Neuronal stem cell (in vitro differentiated cells): ENCODE data around the gene MKRN2.

Experiments
- DNase-seq: peaks from one replicate; pipeline ENCODE4 v3.0.0-alpha.2; 2013; ENCODE audit warnings: low spot score
- H2AFZ ChIP-seq: one replicate; pipeline ENCODE4 v1.6.1; 2013; ENCODE audit warnings: mild to moderate bottlenecking, low read length, inconsistent platforms
- H2AK5ac ChIP-seq: 2 replicates; pipeline ENCODE4 v1.6.1; 2013; ENCODE audit warnings: low read depth, mild to moderate bottlenecking, inconsistent platforms, low read length, moderate library complexity, mixed read lengths
- H2BK120ac ChIP-seq: 2 replicates; pipeline ENCODE4 v1.6.1; 2013; ENCODE audit warnings: low read depth, mild to moderate bottlenecking, inconsistent platforms, low read length, moderate library complexity, mixed read lengths
- H2BK12ac ChIP-seq: one replicate; pipeline ENCODE4 v1.6.1; 2013; ENCODE audit warnings: low read length, inconsistent platforms
- H2BK15ac ChIP-seq: 2 replicates; pipeline ENCODE4 v1.6.1; 2013; ENCODE audit warnings: mild to moderate bottlenecking, low read length, inconsistent platforms, mixed read lengths
- H2BK5ac ChIP-seq: one replicate; pipeline ENCODE4 v1.6.1; 2013; ENCODE audit warnings: inconsistent platforms, mild to moderate bottlenecking, low read length, moderate library complexity
- H3K14ac ChIP-seq: one replicate; pipeline ENCODE4 v1.6.1; 2013; ENCODE audit warnings: low read length, inconsistent platforms
- H3K18ac ChIP-seq: 2 replicates; pipeline ENCODE4 v1.6.1; 2013; ENCODE audit warnings: low read length, inconsistent platforms
- H3K23ac ChIP-seq: 2 replicates; pipeline ENCODE4 v1.6.1; 2013; ENCODE audit warnings: low read depth, mild to moderate bottlenecking, mixed read lengths, low read length, inconsistent platforms; ENCODE audit not compliant: poor library complexity
- H3K27ac ChIP-seq: replicated peaks from 3 replicates; pipeline ENCODE4 v1.5.1; 2013; ENCODE audit warnings: low read length, inconsistent platforms
- H3K27me3 ChIP-seq, 3 experiments: 2 replicates each; pipeline ENCODE4 v1.6.1; 2013; ENCODE audit warnings: low read length in 3 of 3, mild to moderate bottlenecking in 2 of 3, inconsistent platforms in 1 of 3, low read depth in 1 of 3, mixed read lengths in 1 of 3, moderate library complexity in 1 of 3; ENCODE audit not compliant: control insufficient read depth in 3 of 3, insufficient read depth in 3 of 3
- H3K36me3 ChIP-seq, 2 donors: replicated peaks in 1 of 2; 2 replicates each; pipeline ENCODE4 v1.6.1; 2013; ENCODE audit warnings: low read length in 2 of 2; ENCODE audit not compliant: control insufficient read depth in 2 of 2, insufficient read depth in 2 of 2
- H3K4ac ChIP-seq: 2 replicates; pipeline ENCODE4 v1.6.1; 2013; ENCODE audit warnings: inconsistent platforms, mild to moderate bottlenecking, low read length, moderate library complexity
- H3K4me1 ChIP-seq, 2 donors: 1 replicate in 1 of 2; 2 replicates in 1 of 2; pipeline ENCODE4 v1.6.1; 2013; ENCODE audit warnings: low read length in 2 of 2, low read depth in 1 of 2; ENCODE audit not compliant: control insufficient read depth in 2 of 2, insufficient read depth in 1 of 2
- H3K4me2 ChIP-seq: one replicate; pipeline ENCODE4 v1.6.1; 2013; ENCODE audit warnings: mild to moderate bottlenecking, low read length, inconsistent platforms; ENCODE audit not compliant: insufficient read depth, poor library complexity, severe bottlenecking
- H3K4me3 ChIP-seq, 2 donors: 2 replicates each; pipeline ENCODE4 v1.5.1; 2013; ENCODE audit warnings: low read length in 2 of 2, mild to moderate bottlenecking in 2 of 2, inconsistent platforms in 1 of 2, moderate library complexity in 1 of 2
- H3K79me1 ChIP-seq: one replicate; pipeline ENCODE4 v1.6.1; 2013; ENCODE audit warnings: low read depth, mild to moderate bottlenecking, inconsistent platforms, low read length, moderate library complexity
- H3K9ac ChIP-seq: one replicate; pipeline ENCODE4 v1.6.1; 2013; ENCODE audit warnings: mild to moderate bottlenecking, low read depth, low read length, inconsistent platforms; ENCODE audit not compliant: poor library complexity
- H3K9me3 ChIP-seq, 2 donors: replicated peaks in 1 of 2; 2 replicates each; pipeline versions ENCODE3 to v1.6.1; 2013; ENCODE audit warnings: low read length in 2 of 2, mild to moderate bottlenecking in 2 of 2, inconsistent platforms in 1 of 2, low read depth in 1 of 2, mixed read lengths in 1 of 2, moderate library complexity in 1 of 2; ENCODE audit not compliant: control insufficient read depth in 2 of 2, insufficient read depth in 1 of 2
- H4K8ac ChIP-seq: one replicate; pipeline ENCODE4 v1.6.1; 2013; ENCODE audit warnings: low read depth, mild to moderate bottlenecking, inconsistent platforms, low read length, moderate library complexity
- H4K91ac ChIP-seq: one replicate; pipeline ENCODE4 v1.6.1; 2013; ENCODE audit warnings: low read length, low read depth, mild to moderate bottlenecking, inconsistent platforms; ENCODE audit not compliant: poor library complexity
- WGBS, 2 donors: extraction: QIAGEN DNeasy Blood & Tissue Kit; methylation state at CpG; one replicate each; pipeline ENCODE4 v1.1.7; 2013; ENCODE audit warnings: missing lambda C conversion rate in 2 of 2, mixed read lengths in 1 of 2; ENCODE audit not compliant: insufficient read length in 2 of 2, insufficient replicate concordance in 1 of 2; ENCODE audit errors: extremely low coverage in 2 of 2; 5-methylcytosine and 5-hydroxymethylcytosine counted together

Gene MKRN2

GRCh38 chr3:12593473-12593872, 36.6 kb downstream of the MKRN2 start:
- no peak overlapping the region for H3K4ac ChIP-seq
- no peaks in the 10 kb centered on the region for H3K9me3 ChIP-seq
- WGBS, 2 donors, result no CpG with 5 or more reads among the region's 3 CpGs
- no peak overlapping the region for H2AK5ac ChIP-seq
- no peak for DNase-seq
- no peak overlapping the region for H3K18ac ChIP-seq
- H2BK5ac ChIP-seq, result no peak overlapping the region
- no peak overlapping the region for H3K27ac ChIP-seq
- no peak overlapping the region for H3K9ac ChIP-seq
- H3K27me3 ChIP-seq, result no peaks in the 10 kb centered on the region
- H3K4me3 ChIP-seq, result no peak overlapping the region
- no peak overlapping the region for H4K91ac ChIP-seq
- no peaks in the 10 kb centered on the region for H3K79me1 ChIP-seq
- no peak overlapping the region for H4K8ac ChIP-seq
- H2BK15ac ChIP-seq, result no peak overlapping the region
- no peak overlapping the region for H3K23ac ChIP-seq
- H3K4me1 ChIP-seq, result no peaks in the 10 kb centered on the region
- H2BK120ac ChIP-seq, result no peak overlapping the region
- peaks cover 39 to 95% of the 10 kb centered on the region in 2 donors for H3K36me3 ChIP-seq
- no peak overlapping the region for H2AFZ ChIP-seq
- no peak overlapping the region for H3K4me2 ChIP-seq
- H3K14ac ChIP-seq, result no peak overlapping the region
- H2BK12ac ChIP-seq, result no peak overlapping the region

- H2AK5ac ChIP-seq, result no peak overlapping the region
- no peak overlapping the region for H3K4me2 ChIP-seq
- H3K23ac ChIP-seq, result no peak overlapping the region
- peaks cover 34 to 98% of the 10 kb centered on the region in 2 donors for H3K36me3 ChIP-seq
- no peak overlapping the region for H2BK120ac ChIP-seq
- no peak overlapping the region for H3K27ac ChIP-seq
- H3K27me3 ChIP-seq, result no peaks in the 10 kb centered on the region
- H3K14ac ChIP-seq, result no peak overlapping the region
- H3K4me3 ChIP-seq, result no peak overlapping the region
- H2BK15ac ChIP-seq, result no peak overlapping the region
- H3K4me1 ChIP-seq, result no peaks in the 10 kb centered on the region
- no peak overlapping the region for H2AFZ ChIP-seq
- H4K8ac ChIP-seq, result no peak overlapping the region
- H3K9ac ChIP-seq, result no peak overlapping the region
- no peak overlapping the region for H3K4ac ChIP-seq
- H3K18ac ChIP-seq, result no peak overlapping the region
- no peaks in the 10 kb centered on the region for H3K79me1 ChIP-seq
- no peaks in the 10 kb centered on the region for H3K9me3 ChIP-seq
- no peak for DNase-seq
- no peak overlapping the region for H4K91ac ChIP-seq
- no peak overlapping the region for H2BK5ac ChIP-seq
- H2BK12ac ChIP-seq, result no peak overlapping the region
Observed at GRCh38 chr3:12598890-12599289, 42.0 kb downstream of the MKRN2 start.

- no peak overlapping the region for H2BK120ac ChIP-seq
- H3K4me1 ChIP-seq, result no peaks in the 10 kb centered on the region
- no peak overlapping the region for H3K9ac ChIP-seq
- no peak overlapping the region for H4K8ac ChIP-seq
- H2AK5ac ChIP-seq, result no peak overlapping the region
- DNase-seq, result no peak
- WGBS, 2 donors, result no CpG with 5 or more reads among the region's 1 CpG
- H3K14ac ChIP-seq, result no peak overlapping the region
- H2AFZ ChIP-seq, result no peak overlapping the region
- no peaks in the 10 kb centered on the region for H3K9me3 ChIP-seq
- H3K27me3 ChIP-seq, result no peaks in the 10 kb centered on the region
- no peak overlapping the region for H3K18ac ChIP-seq
- H3K23ac ChIP-seq, result no peak overlapping the region
- peaks cover 31 to 99% of the 10 kb centered on the region in 2 donors for H3K36me3 ChIP-seq
- no peak overlapping the region for H2BK15ac ChIP-seq
- no peak overlapping the region for H3K4ac ChIP-seq
- H2BK5ac ChIP-seq, result no peak overlapping the region
- H2BK12ac ChIP-seq, result no peak overlapping the region
- H3K27ac ChIP-seq, result no peak overlapping the region
- H3K4me2 ChIP-seq, result no peak overlapping the region
- H3K4me3 ChIP-seq, result no peak overlapping the region
- no peaks in the 10 kb centered on the region for H3K79me1 ChIP-seq
- no peak overlapping the region for H4K91ac ChIP-seq
Observed at GRCh38 chr3:12601072-12601471, 44.2 kb downstream of the MKRN2 start.

GRCh38 chr3:12603969-12604368, 47.1 kb downstream of the MKRN2 start:
- H3K79me1 ChIP-seq, result no peaks in the 10 kb centered on the region
- H3K18ac ChIP-seq, result no peak overlapping the region
- no peak for DNase-seq
- H3K4me3 ChIP-seq, result no peak overlapping the region
- no peaks in the 10 kb centered on the region for H3K27me3 ChIP-seq
- no peak overlapping the region for H2BK5ac ChIP-seq
- H2BK15ac ChIP-seq, result no peak overlapping the region
- no peak overlapping the region for H2AFZ ChIP-seq
- H4K8ac ChIP-seq, result no peak overlapping the region
- no CpG with 5 or more reads among the region's 2 CpGs for WGBS, 2 donors
- no peak overlapping the region for H3K4ac ChIP-seq
- H3K36me3 ChIP-seq, result peaks cover 29 to 98% of the 10 kb centered on the region in 2 donors
- no peaks in the 10 kb centered on the region for H3K4me1 ChIP-seq
- no peak overlapping the region for H2BK120ac ChIP-seq
- no peak overlapping the region for H3K4me2 ChIP-seq
- no peak overlapping the region for H3K9ac ChIP-seq
- H3K23ac ChIP-seq, result no peak overlapping the region
- H3K27ac ChIP-seq, result no peak overlapping the region
- no peak overlapping the region for H2AK5ac ChIP-seq
- H2BK12ac ChIP-seq, result no peak overlapping the region
- H3K9me3 ChIP-seq, result no peaks in the 10 kb centered on the region
- H4K91ac ChIP-seq, result no peak overlapping the region
- no peak overlapping the region for H3K14ac ChIP-seq
